CD4-positive, alpha-beta T cell treated with Interleukin-2 at 100 ng/mL for 4 hours (primary cell): ENCODE measurements around the gene CCR1.
"Not testable (repeated sequence)": the region's sequence is repeated elsewhere in the genome, so short reads cannot be mapped to it uniquely, and the experiment has no call there.

Experiments
- DNase-seq: peaks from one replicate; pipeline ENCODE4 v3.0.0-alpha.2; 2020; ENCODE audit warnings: low spot score

The CCR1 gene

GRCh38 chr3:46168583-46169345 is 39.3 kb downstream of the CCR1 start:
- DNase-seq, result no peak

DNA sequence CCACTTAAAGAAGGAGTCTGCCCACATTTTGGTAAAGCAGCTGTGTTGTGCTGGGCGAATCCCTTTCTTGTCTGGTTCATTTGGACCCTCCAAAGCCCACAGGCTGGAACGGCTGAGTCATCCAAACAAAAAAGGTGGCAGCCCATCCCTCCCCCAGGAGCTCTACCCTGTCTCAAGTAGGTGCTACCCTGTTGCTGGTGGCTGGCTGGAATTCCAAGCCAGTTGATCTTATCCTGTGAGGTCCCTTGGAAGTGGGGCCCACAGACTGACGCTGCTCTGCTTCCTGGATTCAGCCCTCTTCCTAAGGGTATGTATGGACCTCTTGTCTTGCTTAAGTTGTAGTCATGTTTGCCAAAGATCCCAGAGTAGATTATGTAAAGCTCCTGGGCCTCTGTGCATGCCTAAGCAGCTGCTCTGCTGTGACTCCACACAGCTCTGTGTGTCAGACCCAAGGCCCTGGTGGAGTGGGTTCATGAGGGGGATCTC is 44.5 kb downstream of the CCR1 start:
- no peak for DNase-seq

DNA sequence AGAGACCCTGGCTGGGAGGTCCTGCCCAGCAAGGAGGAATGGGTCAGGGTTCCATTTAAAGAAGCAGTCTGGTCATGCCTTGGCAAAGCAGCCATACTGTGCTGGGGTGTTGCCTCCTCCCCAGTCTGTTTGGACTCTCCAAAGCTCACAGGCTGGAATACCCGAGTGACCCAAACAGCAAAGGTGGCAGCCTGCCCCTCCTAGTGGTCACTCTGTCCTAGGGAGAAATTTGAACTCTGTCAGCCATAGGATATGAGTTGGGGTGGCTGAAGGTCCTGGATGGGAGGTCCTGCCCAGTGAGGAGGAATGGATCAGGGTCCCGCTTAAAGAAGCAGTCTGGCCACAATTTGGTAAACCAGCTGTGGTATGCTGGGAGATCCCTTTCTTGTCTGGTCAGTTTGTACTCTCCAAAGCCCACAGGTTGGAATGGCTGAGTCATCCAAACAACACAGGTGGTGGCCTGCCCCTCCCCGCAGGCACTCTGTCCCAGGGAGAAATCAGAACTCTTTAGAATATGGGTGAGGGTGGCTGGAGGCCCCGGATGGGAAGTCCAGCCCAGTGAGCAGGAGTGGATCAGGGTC is 45.0 kb downstream of the CCR1 start:
- no peak for DNase-seq

DNA sequence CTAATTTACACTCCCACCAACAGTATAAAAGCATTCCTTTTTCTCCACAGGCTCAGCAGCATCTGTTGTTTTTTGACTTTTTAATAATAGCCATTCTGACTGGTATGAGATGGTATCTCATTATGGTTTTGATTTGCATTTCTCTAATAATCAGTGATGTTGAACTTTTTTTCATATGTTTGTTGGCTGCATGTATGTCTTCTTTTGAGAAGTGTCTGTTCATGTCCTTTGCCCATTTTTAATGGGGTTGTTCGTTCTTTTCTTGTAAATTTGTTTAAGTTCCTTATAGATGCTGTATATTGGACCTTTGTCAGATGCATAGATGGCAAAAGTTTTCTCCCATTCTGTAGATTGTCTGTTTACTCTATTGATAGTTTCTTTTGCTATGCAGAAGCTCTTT is 50.4 kb downstream of the CCR1 start:
- DNase-seq, result not testable (repeated sequence)

DNA sequence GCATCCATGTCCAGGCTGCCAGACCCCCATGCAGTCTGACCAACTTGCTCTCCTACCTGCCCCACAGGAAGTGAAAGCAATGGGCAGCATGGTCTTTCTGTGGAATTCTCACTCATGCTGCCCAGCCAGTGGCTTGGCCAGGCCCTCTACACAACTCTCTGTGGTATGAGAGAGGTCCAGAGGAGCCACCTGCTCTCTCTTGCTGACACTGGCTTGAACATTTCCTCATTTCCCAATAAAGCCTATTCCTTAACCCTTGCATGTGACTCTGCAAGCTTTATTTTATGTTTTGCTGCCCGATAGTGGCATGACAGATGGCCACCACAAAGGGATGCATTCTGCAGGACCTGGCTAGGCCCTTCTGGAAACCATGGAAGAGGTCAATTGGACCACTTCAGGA is 53.8 kb downstream of the CCR1 start:
- no peak for DNase-seq
